Measurements from ENCODE around the gene LMTK3. TPM values are rescaled to one million over a fixed set of nuclear protein-coding genes. Genes with fewer than 3 reads are reported as not detected.

LMTK3 gene
- total RNA-seq, 1 donor from 2014 or later: 10.6 TPM

Other genes with a start within 250 kb of the LMTK3 start
- gene ZNF114, start 241.8 kb downstream of the LMTK3 start, total RNA-seq: 6.9 TPM
- 3.7 TPM for gene EMP3, start 186.3 kb downstream of the LMTK3 start, total RNA-seq
- 3.7 TPM for gene TMEM143, start 147.9 kb downstream of the LMTK3 start, total RNA-seq
- not detected for gene SYNGR4, start 147.5 kb downstream of the LMTK3 start, total RNA-seq
- 21.6 TPM for gene KDELR1, start 120.3 kb downstream of the LMTK3 start, total RNA-seq
- gene GRIN2D, start 118.2 kb downstream of the LMTK3 start, total RNA-seq: 2.9 TPM
- gene GRWD1, start 65.9 kb downstream of the LMTK3 start, total RNA-seq: 6.9 TPM
- gene KCNJ14, start 56.3 kb downstream of the LMTK3 start, total RNA-seq: 0.82 TPM
- gene CYTH2, start 42.5 kb downstream of the LMTK3 start, total RNA-seq: 78.3 TPM
- gene SULT2B1, start 40.3 kb upstream of the LMTK3 start, total RNA-seq: 0.82 TPM
- gene SPACA4, start 94.9 kb upstream of the LMTK3 start, total RNA-seq: not detected
- 0.41 TPM for gene FAM83E, start 103.2 kb upstream of the LMTK3 start, total RNA-seq
- gene RPL18, start 107.3 kb upstream of the LMTK3 start, total RNA-seq: 1,742 TPM
- 6.9 TPM for gene SPHK2, start 107.7 kb upstream of the LMTK3 start, total RNA-seq
- 4.9 TPM for gene DBP, start 125.5 kb upstream of the LMTK3 start, total RNA-seq
- gene CA11, start 134.4 kb upstream of the LMTK3 start, total RNA-seq: 12.6 TPM
- gene NTN5, start 161.2 kb upstream of the LMTK3 start, total RNA-seq: not detected
- gene FUT2, start 184.1 kb upstream of the LMTK3 start, total RNA-seq: under 0.01 TPM
- gene MAMSTR, start 207.9 kb upstream of the LMTK3 start, total RNA-seq: 0.41 TPM
- 2.9 TPM for gene RASIP1, start 228.8 kb upstream of the LMTK3 start, total RNA-seq
- not detected for gene IZUMO1, start 235.1 kb upstream of the LMTK3 start, total RNA-seq
- gene FUT1, start 240.8 kb upstream of the LMTK3 start, total RNA-seq: 0.82 TPM
- gene FGF21, start 243.7 kb upstream of the LMTK3 start, total RNA-seq: not detected

Measured in frontal cortex (tissue), 1 donor.